HG03108 (cell line): ENCODE data around the gene NRL.

Source experiments
- ATAC-seq: cut with Tn5 transposase; IDR thresholded peaks from one replicate; pipeline ENCODE4 v1.9.1; 2021; ENCODE audit warnings: moderate library complexity; ENCODE audit not compliant: unreplicated experiment

The NRL gene

DNA sequence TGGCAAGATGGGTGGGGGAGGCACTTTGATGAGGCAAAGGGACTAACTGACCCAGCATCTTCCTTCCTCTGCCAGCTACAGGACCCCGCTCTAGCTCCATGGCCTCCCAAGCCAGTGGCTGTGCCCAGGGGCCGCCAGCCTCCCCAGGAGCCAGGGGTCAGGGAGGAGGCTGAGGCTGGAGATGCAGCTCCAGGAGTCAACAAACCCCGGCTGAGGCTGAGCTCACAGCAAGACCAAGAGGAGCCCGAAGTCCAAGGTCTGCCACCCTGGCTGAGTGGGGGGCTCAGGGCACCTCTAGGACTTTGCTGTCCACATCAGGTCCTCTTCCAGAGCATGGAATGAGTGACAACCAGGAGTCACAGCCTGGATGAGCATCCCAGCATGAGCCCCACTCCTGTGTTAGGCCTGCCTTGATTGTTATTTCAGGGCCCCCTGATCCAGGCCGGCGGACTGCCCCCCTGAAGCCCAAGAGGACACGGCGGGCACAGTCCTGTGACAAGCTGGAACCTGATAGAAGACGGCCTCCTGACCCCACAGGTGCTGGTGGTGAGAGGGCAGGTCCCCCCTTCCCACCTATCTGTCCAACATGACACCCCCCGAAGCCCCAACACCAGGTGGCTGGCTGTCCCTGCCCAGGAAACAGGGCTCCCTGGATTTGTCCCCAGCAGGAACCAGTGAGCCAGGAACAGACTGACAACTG, 45.9 kb downstream of the NRL start:
- ATAC-seq = no peak

DNA sequence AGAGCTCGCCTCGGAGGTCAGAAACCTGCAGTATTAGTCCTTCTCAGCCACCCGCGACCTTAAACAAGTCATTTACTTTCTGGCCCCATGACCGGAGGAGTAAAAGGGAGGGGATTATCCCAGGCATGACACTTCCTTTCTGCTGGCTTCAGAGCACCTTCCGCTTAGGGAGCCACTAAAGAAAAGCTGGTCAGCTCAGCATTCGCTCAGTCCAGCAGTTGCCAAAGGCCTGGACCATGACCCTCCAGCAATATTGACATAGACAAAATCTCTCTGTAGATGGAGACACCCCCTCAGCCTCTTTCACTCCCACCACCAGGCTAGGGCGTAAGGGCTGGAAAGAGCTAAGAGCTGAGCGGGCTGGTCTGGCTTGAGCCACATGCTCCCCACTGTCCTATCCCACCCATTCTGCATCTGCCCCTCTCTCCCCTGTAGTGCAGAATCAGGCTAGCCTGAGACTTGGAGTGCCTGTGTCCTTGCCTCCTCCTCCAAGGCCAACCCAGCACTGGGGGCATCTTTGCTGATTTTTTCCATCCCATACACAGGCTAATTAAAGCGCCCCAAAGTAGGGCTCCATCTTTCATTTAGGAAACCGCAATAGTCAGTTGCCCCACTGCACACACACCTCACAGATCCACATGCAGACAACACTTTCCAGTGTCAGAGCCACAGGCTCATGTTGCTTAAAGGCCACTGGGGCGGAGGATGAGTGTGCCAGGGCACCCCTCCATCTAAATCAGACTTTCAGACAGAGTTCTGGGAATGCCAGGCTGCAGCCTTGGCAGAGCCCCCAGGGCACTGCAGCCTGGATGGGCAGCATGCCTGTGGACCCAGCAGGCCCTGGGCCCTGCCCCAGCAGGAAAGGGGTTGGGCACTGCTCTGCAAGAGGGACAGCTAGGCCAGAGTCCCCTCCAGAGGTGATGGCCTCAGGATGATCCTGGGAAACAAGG, 47.3 kb downstream of the NRL start:
- no peak for ATAC-seq

DNA sequence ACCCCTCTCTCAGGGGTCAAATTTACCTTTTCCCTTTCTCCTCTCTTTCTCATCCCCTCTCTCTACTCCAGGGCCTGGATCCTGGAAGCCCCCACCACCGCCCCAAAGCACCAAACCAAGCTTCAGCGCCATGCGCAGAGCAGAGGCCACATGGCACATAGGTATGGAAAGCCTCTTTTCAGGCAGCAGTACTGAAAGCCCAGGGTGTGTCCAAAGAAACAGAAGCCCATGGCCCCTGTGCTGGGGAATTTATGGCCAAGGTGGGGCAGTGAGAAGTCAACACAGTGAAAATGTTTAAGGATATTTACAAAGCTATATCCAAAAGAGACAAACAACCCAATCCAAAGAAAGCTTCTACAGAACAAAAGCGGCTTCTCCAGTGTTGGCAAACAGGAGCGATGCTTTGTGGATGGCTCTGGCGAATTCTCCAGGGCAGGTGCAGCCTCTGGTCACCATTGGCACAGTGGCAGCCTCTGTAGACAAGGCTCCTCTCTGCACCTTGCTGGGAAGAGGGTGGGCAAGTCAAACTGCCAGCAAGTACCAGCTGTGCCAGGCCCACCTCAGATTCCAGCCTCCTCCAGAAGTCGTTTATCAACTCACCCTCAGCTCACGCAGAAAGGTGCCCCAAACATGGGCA, 48.1 kb downstream of the NRL start:
- no peak for ATAC-seq

DNA sequence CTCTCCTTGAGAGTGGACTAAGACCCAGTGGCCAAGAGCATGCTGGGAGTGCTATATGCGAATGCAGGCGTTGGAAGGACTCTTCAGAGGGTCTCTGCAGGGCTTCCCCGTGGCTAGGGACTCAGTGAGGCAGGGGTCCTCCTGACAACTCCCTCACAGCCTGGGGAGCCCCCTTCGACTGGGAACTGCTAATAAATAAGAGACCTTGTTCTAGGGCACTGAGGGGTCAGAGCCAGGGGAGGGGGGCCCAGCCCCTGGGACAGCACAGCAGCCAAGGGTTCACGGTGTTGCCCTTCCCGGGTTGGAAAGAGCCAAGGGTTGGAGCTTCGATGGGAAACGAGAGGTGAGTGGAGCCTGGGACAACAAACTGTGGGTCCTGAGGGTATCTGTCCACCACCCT, 49.3 kb downstream of the NRL start:
- no peak for ATAC-seq

DNA sequence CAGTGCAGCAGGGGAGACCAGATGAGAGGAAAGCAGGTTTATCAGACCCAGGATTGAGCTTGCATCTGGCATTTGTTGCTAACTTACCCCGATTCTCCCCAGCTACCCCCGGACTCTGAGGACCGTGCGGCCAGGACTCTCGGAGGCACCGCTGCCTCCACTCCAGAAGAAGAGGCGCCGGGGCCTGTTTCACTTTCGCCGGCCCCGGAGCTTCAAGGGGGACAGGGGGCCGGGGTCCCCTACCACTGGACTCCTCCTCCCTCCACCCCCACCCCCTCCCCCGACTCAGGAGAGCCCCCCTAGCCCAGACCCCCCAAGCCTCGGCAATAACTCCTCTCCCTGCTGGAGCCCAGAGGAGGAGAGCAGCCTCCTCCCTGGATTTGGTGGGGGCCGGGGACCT, 49.9 kb downstream of the NRL start:
- no peak for ATAC-seq

DNA sequence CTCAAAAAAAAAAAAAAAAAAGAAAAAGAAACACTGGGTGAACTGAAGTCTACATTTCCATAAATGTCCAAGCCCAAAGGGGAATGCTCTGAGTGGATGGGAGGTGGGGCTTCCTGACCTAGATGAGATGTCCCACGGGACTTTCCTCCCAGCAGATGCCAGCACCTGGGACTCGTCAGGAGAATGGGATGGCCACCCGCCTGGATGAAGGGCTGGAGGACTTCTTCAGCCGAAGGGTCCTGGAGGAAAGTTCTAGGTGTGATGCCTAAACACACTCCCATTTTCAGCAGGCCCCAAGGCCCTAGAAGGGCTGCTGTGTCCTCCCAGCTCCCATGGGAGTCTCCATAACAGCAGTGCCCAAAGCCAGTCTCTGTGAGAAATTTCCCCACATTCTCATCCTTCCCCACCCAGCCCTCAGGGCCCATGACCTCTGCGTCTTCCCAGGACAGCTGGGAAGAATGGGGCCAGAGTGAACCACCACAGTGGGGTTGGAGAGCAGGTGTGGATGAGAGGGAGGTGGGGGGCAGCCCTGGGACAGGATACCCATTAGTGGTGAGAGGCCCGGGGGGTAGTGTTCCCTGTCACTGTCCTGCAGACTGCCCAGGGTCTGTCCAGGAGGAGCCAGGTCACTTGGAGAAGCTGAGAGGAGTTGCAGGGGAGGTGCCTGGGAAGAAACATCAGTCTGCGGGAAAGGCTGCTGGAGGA, 50.5 kb downstream of the NRL start:
- no peak for ATAC-seq

DNA sequence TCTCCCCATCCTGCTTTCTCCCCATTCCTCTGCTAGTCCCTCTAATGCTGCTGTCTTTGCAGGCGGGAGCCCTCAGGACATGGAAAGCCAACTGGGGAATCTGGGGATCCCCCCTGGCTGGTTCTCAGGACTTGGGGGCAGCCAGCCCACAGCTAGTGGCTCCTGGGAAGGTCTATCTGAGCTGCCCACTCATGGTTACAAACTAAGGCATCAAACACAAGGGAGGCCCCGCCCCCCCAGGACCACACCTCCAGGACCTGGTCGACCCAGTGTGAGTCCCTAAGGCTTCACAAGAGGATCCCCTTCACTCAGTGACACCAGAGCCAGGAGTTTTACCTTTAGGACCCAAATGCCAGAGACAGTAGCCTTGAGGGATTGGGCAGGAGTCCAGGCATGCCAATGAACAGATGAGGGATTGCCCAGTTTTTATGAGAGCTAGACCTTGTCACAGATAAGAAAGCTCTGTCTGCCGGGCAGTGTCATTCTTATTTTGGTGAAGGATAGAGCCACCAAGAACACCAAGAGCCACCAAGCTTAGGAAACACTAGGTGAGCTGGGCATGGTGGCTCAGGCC, 51.4 kb downstream of the NRL start:
- ATAC-seq = no peak

DNA sequence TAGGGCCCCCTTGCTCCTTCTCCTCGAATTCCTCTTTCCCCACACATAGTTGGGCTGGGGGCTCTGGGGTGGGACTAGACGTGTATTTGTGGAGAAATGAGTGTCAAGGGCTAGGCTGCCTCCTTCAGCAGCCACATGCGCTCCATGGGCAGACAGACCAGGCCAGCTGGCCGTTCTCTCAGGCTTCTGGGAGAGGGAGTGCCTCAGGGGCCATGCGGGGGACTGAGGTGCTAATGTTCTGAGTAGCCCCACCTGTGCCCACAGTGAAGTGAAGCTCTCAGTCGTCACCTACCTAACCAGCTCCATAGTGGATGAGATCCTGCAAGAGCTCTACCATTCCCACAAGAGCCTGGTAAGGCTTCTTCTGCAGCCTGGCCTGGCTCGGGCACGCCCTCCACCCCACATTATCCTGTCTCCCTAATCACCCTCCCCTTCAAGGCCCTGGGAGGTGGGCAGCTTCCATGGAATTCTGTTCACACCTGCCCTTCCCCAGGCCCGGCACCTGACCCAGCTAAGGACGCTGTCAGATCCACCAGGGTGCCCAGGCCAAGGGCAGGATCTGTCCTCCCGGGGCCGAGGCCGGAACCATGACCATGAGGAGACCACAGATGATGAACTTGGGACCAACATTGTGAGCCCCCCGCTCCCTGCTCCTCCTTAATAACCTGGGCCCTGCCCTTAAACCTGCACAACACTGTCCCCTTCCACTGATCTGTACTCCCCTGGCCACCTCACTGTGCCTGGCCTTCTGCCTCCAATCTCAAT, 52.4 kb downstream of the NRL start:
- ATAC-seq = no peak

DNA sequence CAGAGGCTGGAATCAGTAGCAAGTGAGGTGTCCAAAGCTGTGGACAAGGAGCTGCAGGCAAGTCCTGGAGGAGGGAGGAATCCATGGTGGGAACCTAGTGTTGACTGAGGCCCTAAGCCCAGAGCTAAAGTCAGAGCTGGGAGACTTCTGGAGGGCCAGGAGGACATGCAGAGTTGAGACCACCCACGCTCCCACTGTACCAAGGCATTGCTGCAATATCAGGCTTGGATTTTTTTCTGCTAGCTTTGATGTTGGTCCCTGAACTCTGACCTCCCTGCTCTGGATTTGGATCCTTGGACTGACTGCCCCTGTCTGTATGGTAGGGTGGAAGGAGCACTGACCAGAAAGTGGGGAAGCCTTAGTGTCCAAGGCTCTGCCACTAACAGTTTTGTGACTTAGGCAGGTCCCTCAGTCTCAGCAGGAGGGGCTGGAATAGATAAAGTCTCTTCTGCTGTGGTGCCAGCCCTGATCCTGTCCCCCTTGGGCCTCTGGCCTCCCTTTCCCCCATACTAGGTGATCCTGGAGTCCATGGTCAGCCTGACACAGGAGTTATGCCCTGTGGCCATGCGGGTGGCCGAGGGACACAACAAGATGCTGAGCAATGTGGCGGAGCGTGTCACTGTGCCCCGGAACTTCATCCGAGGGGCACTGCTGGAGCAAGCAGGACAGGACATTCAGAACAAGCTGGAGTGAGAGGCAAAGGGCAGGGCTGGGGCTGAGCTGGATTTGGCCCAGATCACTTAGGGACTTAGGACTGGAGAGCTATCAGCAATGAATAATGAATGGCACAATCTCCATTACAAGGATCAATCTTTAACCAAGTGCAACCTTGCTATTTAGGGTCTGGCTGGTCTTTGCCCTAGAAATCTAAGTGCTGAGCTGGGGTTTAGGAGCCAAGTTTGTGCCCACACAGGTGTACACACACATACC, 53.5 kb downstream of the NRL start:
- ATAC-seq = no peak

DNA sequence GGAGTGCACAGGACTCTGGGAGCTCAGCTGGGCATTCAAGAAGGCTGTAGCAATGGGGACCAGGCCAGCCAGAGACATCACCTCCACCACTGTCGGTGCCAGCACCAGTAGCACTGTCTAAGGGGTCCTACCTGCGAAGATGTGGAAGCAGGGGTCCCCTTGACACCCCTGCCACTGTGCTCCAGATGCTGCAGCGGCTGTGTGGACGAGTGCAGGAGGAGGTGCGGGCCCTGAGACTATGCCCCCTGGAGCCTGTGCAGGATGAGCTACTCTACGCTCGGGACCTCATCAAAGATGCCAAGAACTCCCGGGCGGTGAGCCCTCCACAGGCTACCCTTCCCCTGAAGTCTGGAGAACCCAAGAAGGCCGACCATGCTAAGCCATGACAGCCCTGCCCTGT, 54.3 kb downstream of the NRL start:
- no peak for ATAC-seq

DNA sequence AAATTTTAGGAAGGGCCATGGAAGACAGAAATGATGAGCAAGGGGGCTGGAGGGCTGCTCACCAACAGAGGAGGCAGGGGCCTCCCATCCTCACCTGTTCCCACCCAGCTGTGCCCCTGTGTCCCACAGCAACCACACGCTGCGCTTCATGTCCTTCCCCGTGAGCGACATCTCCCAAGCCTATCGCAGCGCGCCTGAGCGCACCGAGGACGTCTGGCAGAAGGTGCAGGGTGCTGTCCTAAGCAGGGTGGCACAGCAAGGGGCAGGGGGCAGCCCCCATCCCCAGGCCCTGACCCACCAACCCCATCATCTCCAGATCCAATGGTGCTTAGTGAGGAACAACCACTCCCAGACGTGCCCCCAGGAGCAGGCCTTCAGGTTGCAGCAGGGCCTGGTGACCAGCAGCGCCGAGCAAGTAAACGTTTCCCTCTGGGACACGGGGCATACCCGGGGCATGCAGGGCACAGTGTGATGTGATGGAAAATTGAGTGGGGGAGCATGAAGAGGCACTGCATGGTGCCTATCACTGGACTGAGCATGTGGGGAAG, 54.8 kb downstream of the NRL start:
- ATAC-seq = no peak

DNA sequence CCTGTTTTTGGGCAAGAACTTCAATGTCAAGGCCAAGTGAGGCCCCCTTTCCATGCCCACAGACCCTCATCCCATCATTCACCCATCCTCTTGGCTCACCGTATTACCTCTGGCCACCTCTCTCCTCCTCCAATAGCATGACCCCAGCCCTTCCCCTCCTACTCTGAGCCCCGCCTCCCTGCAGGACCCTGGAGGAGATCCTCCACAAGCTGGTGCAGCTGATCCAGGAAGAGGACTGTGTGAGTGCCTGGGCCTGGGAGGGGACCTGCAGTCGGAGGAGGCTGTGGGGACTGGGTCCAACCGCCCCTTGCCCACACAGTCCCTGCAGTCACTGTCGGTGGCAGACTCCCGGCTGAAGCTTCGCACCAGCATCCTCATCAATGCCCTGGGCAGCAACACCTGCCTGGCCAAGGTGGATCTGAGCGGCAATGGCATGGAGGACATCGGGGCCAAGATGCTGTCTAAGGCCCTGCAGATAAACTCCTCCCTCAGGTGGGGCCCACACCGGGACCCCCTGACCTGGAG, 55.7 kb downstream of the NRL start:
- ATAC-seq = no peak

DNA sequence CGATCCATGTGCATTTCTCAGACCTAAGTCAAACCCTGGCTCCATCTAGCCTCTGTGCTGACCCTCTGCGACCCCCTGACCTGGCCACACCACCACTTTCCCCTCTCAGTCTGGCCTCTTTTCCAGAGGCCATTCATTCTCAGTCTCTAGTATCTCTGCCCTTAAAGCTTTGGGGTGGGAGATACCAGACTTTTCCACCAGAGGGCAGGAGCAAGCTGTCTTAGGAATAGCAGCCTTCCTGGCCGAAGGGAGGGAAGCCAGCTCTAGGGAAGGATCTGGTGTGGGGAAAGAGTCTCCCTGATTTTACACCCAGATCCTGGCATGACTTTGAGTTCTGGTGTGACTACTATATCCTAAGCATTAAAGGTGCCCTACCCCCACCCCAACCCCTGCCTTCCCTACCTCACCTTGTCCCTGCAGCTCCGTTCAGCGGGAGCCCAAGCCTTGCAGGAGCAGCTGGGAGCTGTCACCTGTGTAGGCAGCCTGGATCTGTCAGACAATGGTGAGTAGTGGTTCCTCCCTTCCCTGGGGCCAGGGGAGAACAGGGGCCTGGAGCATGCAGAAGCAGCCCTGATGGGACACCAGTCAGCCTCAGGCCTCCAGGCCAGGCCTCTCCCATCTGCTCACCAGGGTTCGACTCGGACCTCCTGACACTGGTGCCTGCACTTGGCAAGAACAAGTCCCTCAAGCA, 56.3 kb downstream of the NRL start:
- no peak for ATAC-seq

DNA sequence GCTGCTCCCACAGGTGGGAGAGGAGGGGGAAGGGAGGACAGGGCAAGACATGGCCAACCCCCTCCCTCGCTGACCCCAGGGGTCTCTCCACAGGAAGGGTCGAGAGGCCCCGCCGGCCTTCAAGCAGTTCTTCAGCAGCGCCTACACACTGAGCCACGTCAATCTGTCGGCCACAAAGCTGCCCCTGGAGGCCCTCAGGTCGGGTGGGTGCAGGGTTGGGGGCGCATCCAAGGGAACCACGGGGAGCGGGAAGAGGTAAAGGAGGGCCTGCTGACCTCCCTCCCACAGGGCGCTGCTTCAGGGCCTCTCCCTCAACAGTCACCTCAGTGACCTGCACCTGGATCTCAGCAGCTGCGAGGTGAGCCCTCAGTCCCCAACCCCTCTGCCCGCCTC, 56.9 kb downstream of the NRL start:
- no peak for ATAC-seq

DNA sequence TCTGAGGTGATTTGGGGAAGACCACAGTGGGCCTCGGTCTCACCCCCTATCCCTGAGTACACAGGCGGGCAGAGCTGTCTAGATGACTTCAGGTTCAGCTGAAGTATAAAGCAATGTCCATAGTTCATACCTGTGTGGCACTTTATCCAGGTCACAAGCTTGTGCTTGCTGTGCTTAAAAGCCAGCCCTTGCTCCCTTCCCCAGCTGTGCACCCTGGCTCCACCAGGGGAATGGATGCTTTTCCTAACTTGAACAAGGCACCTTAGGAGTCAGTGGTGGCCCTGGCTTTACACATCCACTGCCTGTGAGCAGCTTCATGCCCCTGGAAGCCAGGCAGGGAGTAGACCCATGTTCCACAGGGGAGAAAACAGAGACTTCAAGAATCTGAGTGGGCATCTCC, 57.5 kb downstream of the NRL start:
- ATAC-seq = no peak

DNA sequence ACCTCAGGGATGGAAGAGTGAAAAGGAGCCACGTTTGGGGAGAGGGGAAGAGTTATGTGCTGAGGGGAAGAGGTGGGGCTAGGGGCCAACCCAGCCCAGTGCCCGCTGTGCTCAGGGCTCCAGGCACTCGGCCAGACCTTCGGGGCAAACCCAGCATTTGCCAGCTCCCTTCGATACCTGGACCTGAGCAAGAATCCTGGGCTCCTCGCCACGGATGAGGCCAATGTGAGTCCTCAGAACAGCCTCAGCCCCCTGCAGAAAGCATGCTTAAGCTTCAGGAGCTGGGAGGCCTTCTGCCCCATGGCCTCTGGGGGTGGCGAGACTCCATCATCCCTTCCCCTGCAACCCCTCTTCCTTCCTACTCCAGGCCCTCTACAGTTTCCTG, 58.0 kb downstream of the NRL start:
- no peak for ATAC-seq

DNA sequence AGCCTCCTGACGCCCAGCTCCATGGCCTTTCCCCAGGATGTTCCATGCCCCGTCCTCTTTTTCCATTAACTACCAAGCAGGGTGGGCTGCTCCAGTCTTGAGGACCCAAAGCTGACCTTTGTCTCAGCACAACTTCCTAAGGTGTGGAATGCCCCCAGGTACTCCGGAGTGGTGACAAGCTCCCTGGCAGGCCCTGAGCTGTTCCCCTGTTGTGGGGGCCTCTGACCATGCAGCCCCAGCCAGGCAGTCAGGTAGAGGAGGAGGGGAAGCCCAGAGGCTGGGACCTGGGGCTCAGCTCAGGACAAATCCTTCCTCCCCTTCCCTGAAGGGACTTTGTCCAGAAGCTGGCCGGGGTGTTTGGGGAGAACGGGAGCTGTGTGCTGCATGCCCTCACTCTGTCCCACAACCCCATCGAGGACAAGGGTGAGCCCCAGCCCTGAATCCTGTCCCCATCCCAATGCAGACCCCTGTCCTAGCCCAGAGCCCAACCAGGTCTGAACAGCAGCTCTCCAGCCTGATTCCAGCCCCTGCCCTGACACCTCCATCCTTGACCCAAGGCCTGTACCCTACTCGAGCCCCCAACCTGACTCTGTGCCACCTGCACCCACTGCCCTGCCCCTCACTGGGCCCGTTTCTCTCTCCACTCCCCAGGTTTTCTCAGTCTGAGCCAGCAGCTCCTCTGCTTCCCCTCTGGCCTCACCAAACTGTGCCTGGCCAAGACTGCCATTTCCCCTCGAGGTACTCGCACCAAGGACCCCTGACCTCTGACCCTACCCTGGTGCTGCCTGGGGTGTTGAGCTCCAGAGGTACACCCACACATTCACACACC, 58.6 kb downstream of the NRL start:
- no peak for ATAC-seq
